Measurements from ENCODE around the gene TMCC1.
"Not testable (repeated sequence)": the region's sequence is repeated elsewhere in the genome, so short reads cannot be mapped to it uniquely, and the experiment has no call there.

The TMCC1 gene

GRCh38 chr3:129769616-129770015 lies 123.9 kb downstream of the TMCC1 start:
- Histone ChIP-seq H3K9me3 (ENCODE audit: control insufficient read depth in 5 of 5, low read length in 5 of 5) (no peaks in the 10 kb centered on the region), H3K36me3 (ENCODE audit: control insufficient read depth in 5 of 5, insufficient read depth in 5 of 5, low read length in 5 of 5) (no peaks in the 10 kb centered on the region), H3K27me3 (ENCODE audit: control insufficient read depth in 5 of 5, insufficient read depth in 4 of 5, low read length in 5 of 5) (no peaks in the 10 kb centered on the region), H3K27ac (ENCODE audit: low read depth, low read length) (no peak overlapping the region), H3K4me1 (ENCODE audit: control insufficient read depth in 5 of 5, insufficient read depth in 5 of 5, low read length in 5 of 5) (no peaks in the 10 kb centered on the region), H3K9ac (ENCODE audit: low read length in 5 of 5) (no peak overlapping the region), H3K4me3 (ENCODE audit: low read depth in 1 of 5, low read length in 5 of 5) (no peak overlapping the region)

GRCh38 chr3:129768728-129769127 lies 124.8 kb downstream of the TMCC1 start:
- Histone ChIP-seq H3K27ac (ENCODE audit: low read depth, low read length) (no peak overlapping the region), H3K4me1 (ENCODE audit: control insufficient read depth in 5 of 5, insufficient read depth in 5 of 5, low read length in 5 of 5) (no peaks in the 10 kb centered on the region), H3K27me3 (ENCODE audit: control insufficient read depth in 5 of 5, insufficient read depth in 4 of 5, low read length in 5 of 5) (no peaks in the 10 kb centered on the region), H3K4me3 (ENCODE audit: low read depth in 1 of 5, low read length in 5 of 5) (no peak overlapping the region), H3K9ac (ENCODE audit: low read length in 5 of 5) (no peak overlapping the region), H3K9me3 (ENCODE audit: control insufficient read depth in 5 of 5, low read length in 5 of 5) (no peaks in the 10 kb centered on the region), H3K36me3 (ENCODE audit: control insufficient read depth in 5 of 5, insufficient read depth in 5 of 5, low read length in 5 of 5) (no peaks in the 10 kb centered on the region)

- no peaks in the 10 kb centered on the region for H3K4me1 ChIP-seq (ENCODE audit: control insufficient read depth in 5 of 5, insufficient read depth in 5 of 5, low read length in 5 of 5)
- no peaks in the 10 kb centered on the region for H3K36me3 ChIP-seq (ENCODE audit: control insufficient read depth in 5 of 5, insufficient read depth in 5 of 5, low read length in 5 of 5)
- no peak overlapping the region for H3K4me3 ChIP-seq (ENCODE audit: low read depth in 1 of 5, low read length in 5 of 5)
- no peak overlapping the region for H3K9ac ChIP-seq (ENCODE audit: low read length in 5 of 5)
- H3K9me3 ChIP-seq (ENCODE audit: control insufficient read depth in 5 of 5, low read length in 5 of 5) = no peaks in the 10 kb centered on the region
- no peaks in the 10 kb centered on the region for H3K27me3 ChIP-seq (ENCODE audit: control insufficient read depth in 5 of 5, insufficient read depth in 4 of 5, low read length in 5 of 5)
- no peak overlapping the region for H3K27ac ChIP-seq (ENCODE audit: low read depth, low read length)
Measured at GRCh38 chr3:129766135-129766534, 127.4 kb downstream of the TMCC1 start.

- Histone ChIP-seq H3K4me1 (ENCODE audit: control insufficient read depth in 5 of 5, insufficient read depth in 5 of 5, low read length in 5 of 5) (no peaks in the 10 kb centered on the region), H3K9me3 (ENCODE audit: control insufficient read depth in 5 of 5, low read length in 5 of 5) (no peaks in the 10 kb centered on the region), H3K4me3 (ENCODE audit: low read depth in 1 of 5, low read length in 5 of 5) (no peak overlapping the region), H3K27ac (ENCODE audit: low read depth, low read length) (no peak overlapping the region), H3K36me3 (ENCODE audit: control insufficient read depth in 5 of 5, insufficient read depth in 5 of 5, low read length in 5 of 5) (no peaks in the 10 kb centered on the region), H3K9ac (ENCODE audit: low read length in 5 of 5) (no peak overlapping the region), H3K27me3 (ENCODE audit: control insufficient read depth in 5 of 5, insufficient read depth in 4 of 5, low read length in 5 of 5) (no peaks in the 10 kb centered on the region)
Measured at GRCh38 chr3:129764090-129764489, 129.4 kb downstream of the TMCC1 start.

- no peak overlapping the region for H3K4me3 ChIP-seq (ENCODE audit: low read depth in 1 of 5, low read length in 5 of 5)
- H3K27me3 ChIP-seq (ENCODE audit: control insufficient read depth in 5 of 5, insufficient read depth in 4 of 5, low read length in 5 of 5) = no peaks in the 10 kb centered on the region
- peaks cover 7 to 27% (median 15%) of the 10 kb centered on the region in 5 donors for H3K4me1 ChIP-seq (ENCODE audit: control insufficient read depth in 5 of 5, insufficient read depth in 5 of 5, low read length in 5 of 5)
- peaks cover 0 to 3% (median 0%) of the 10 kb centered on the region in 5 donors for H3K36me3 ChIP-seq (ENCODE audit: control insufficient read depth in 5 of 5, insufficient read depth in 5 of 5, low read length in 5 of 5)
- peaks cover 0 to 1% (median 0%) of the 10 kb centered on the region in 5 donors for H3K9me3 ChIP-seq (ENCODE audit: control insufficient read depth in 5 of 5, low read length in 5 of 5)
- H3K27ac ChIP-seq (ENCODE audit: low read depth, low read length) = peak overlapping the region; percentile 52
- no peak overlapping the region for H3K9ac ChIP-seq (ENCODE audit: low read length in 5 of 5)
Measured at GRCh38 chr3:129758785-129759320, 134.7 kb downstream of the TMCC1 start.

- no peak overlapping the region for H3K4me3 ChIP-seq (ENCODE audit: low read depth in 1 of 5, low read length in 5 of 5)
- H3K27me3 ChIP-seq (ENCODE audit: control insufficient read depth in 5 of 5, insufficient read depth in 4 of 5, low read length in 5 of 5) = no peaks in the 10 kb centered on the region
- H3K4me1 ChIP-seq (ENCODE audit: control insufficient read depth in 5 of 5, insufficient read depth in 5 of 5, low read length in 5 of 5) = peaks cover 7 to 27% (median 15%) of the 10 kb centered on the region in 5 donors
- H3K9ac ChIP-seq (ENCODE audit: low read length in 5 of 5) = no peak overlapping the region
- peaks cover 0 to 3% (median 0%) of the 10 kb centered on the region in 5 donors for H3K36me3 ChIP-seq (ENCODE audit: control insufficient read depth in 5 of 5, insufficient read depth in 5 of 5, low read length in 5 of 5)
- H3K9me3 ChIP-seq (ENCODE audit: control insufficient read depth in 5 of 5, low read length in 5 of 5) = peaks cover 0 to 4% (median 0%) of the 10 kb centered on the region in 5 donors
- peak overlapping the region; percentile 52 for H3K27ac ChIP-seq (ENCODE audit: low read depth, low read length)
Measured at GRCh38 chr3:129758306-129758705, 135.2 kb downstream of the TMCC1 start.

- H3K36me3 ChIP-seq (ENCODE audit: control insufficient read depth in 5 of 5, insufficient read depth in 5 of 5, low read length in 5 of 5) = peaks cover 0 to 3% (median 0%) of the 10 kb centered on the region in 5 donors
- no peaks in the 10 kb centered on the region for H3K27me3 ChIP-seq (ENCODE audit: control insufficient read depth in 5 of 5, insufficient read depth in 4 of 5, low read length in 5 of 5)
- peak overlapping the region in 2 of 5 donors; percentile 6 to 37 for H3K9ac ChIP-seq (ENCODE audit: low read length in 5 of 5)
- peaks cover 0 to 7% (median 3%) of the 10 kb centered on the region in 5 donors for H3K9me3 ChIP-seq (ENCODE audit: control insufficient read depth in 5 of 5, low read length in 5 of 5)
- H3K27ac ChIP-seq (ENCODE audit: low read depth, low read length) = peak overlapping the region; percentile 78
- peak overlapping the region in 1 of 5 donors; percentile 29 for H3K4me3 ChIP-seq (ENCODE audit: low read depth in 1 of 5, low read length in 5 of 5)
- peaks cover 7 to 27% (median 15%) of the 10 kb centered on the region in 5 donors for H3K4me1 ChIP-seq (ENCODE audit: control insufficient read depth in 5 of 5, insufficient read depth in 5 of 5, low read length in 5 of 5)
Measured at GRCh38 chr3:129756871-129757270, 136.6 kb downstream of the TMCC1 start.

- not testable (repeated sequence) for H3K4me3 ChIP-seq (ENCODE audit: low read depth in 1 of 5, low read length in 5 of 5); H3K9ac ChIP-seq (ENCODE audit: low read length in 5 of 5); H3K27ac ChIP-seq (ENCODE audit: low read depth, low read length); H3K27me3 ChIP-seq (ENCODE audit: control insufficient read depth in 5 of 5, insufficient read depth in 4 of 5, low read length in 5 of 5); H3K4me1 ChIP-seq (ENCODE audit: control insufficient read depth in 5 of 5, insufficient read depth in 5 of 5, low read length in 5 of 5); H3K9me3 ChIP-seq (ENCODE audit: control insufficient read depth in 5 of 5, low read length in 5 of 5); H3K36me3 ChIP-seq (ENCODE audit: control insufficient read depth in 5 of 5, insufficient read depth in 5 of 5, low read length in 5 of 5)
Measured at GRCh38 chr3:129751105-129751504, 142.4 kb downstream of the TMCC1 start.

GRCh38 chr3:129749692-129750091 lies 143.8 kb downstream of the TMCC1 start:
- H3K27me3 ChIP-seq (ENCODE audit: control insufficient read depth in 5 of 5, insufficient read depth in 4 of 5, low read length in 5 of 5) = no peaks in the 10 kb centered on the region
- no peaks in the 10 kb centered on the region for H3K36me3 ChIP-seq (ENCODE audit: control insufficient read depth in 5 of 5, insufficient read depth in 5 of 5, low read length in 5 of 5)
- no peak overlapping the region for H3K4me3 ChIP-seq (ENCODE audit: low read depth in 1 of 5, low read length in 5 of 5)
- peaks cover 0 to 8% (median 4%) of the 10 kb centered on the region in 5 donors for H3K4me1 ChIP-seq (ENCODE audit: control insufficient read depth in 5 of 5, insufficient read depth in 5 of 5, low read length in 5 of 5)
- H3K27ac ChIP-seq (ENCODE audit: low read depth, low read length) = no peak overlapping the region
- H3K9ac ChIP-seq (ENCODE audit: low read length in 5 of 5) = no peak overlapping the region
- H3K9me3 ChIP-seq (ENCODE audit: control insufficient read depth in 5 of 5, low read length in 5 of 5) = peaks cover 0 to 7% (median 3%) of the 10 kb centered on the region in 5 donors

GRCh38 chr3:129747992-129748391 lies 145.5 kb downstream of the TMCC1 start:
- H3K36me3 ChIP-seq (ENCODE audit: control insufficient read depth in 5 of 5, insufficient read depth in 5 of 5, low read length in 5 of 5) = no peaks in the 10 kb centered on the region
- H3K27ac ChIP-seq (ENCODE audit: low read depth, low read length) = no peak overlapping the region
- no peaks in the 10 kb centered on the region for H3K27me3 ChIP-seq (ENCODE audit: control insufficient read depth in 5 of 5, insufficient read depth in 4 of 5, low read length in 5 of 5)
- no peak overlapping the region for H3K9ac ChIP-seq (ENCODE audit: low read length in 5 of 5)
- no peak overlapping the region for H3K4me3 ChIP-seq (ENCODE audit: low read depth in 1 of 5, low read length in 5 of 5)
- peaks cover 0 to 4% (median 2%) of the 10 kb centered on the region in 5 donors for H3K9me3 ChIP-seq (ENCODE audit: control insufficient read depth in 5 of 5, low read length in 5 of 5)
- H3K4me1 ChIP-seq (ENCODE audit: control insufficient read depth in 5 of 5, insufficient read depth in 5 of 5, low read length in 5 of 5) = peaks cover 0 to 11% (median 4%) of the 10 kb centered on the region in 5 donors

All from subcutaneous abdominal adipose tissue (tissue), 5 donors.